Liver (tissue), 3 donors: ENCODE results near the gene FAU.

Source experiments
- ATF3 ChIP-seq: IDR thresholded peaks from 2 replicates; pipeline ENCODE4 v1.6.1; 2016; ENCODE audit warnings: antibody characterized with exemption
- EGR1 ChIP-seq, 2 donors: IDR thresholded peaks; 2 replicates each; pipeline ENCODE4 v1.6.1; 2016 to 2018; ENCODE audit warnings: antibody characterized with exemption in 2 of 2, low read depth in 2 of 2
- FOXA1 ChIP-seq: IDR thresholded peaks from 2 replicates; pipeline ENCODE4 v1.6.1; 2016; ENCODE audit warnings: antibody characterized with exemption
- GABPA ChIP-seq, 2 donors: IDR thresholded peaks in 1 of 2; conservative IDR thresholded peaks in 1 of 2; 2 replicates each; pipeline ENCODE4 v1.6.1; 2016; ENCODE audit warnings: antibody characterized with exemption in 2 of 2, mild to moderate bottlenecking in 1 of 2, moderate library complexity in 1 of 2
- RAD21 ChIP-seq, 2 donors: IDR thresholded peaks; 2 replicates each; pipeline ENCODE4 v1.6.1; 2016; ENCODE audit warnings: antibody characterized with exemption in 2 of 2, mild to moderate bottlenecking in 2 of 2
- RXRA ChIP-seq, 2 donors: IDR thresholded peaks; 2 replicates each; pipeline ENCODE4 v1.6.1; 2017 to 2018; ENCODE audit warnings: antibody characterized with exemption in 2 of 2, mild to moderate bottlenecking in 1 of 2
- SP1 ChIP-seq: IDR thresholded peaks from 2 replicates; pipeline ENCODE4 v1.6.1; 2018; ENCODE audit warnings: antibody characterized with exemption, mild to moderate bottlenecking
- TAF1 ChIP-seq: conservative IDR thresholded peaks from 2 replicates; pipeline ENCODE4 v1.6.1; 2016; ENCODE audit warnings: antibody characterized with exemption, mild to moderate bottlenecking
- YY1 ChIP-seq: IDR thresholded peaks from 2 replicates; pipeline ENCODE4 v1.6.1; 2016; ENCODE audit warnings: antibody characterized with exemption, mild to moderate bottlenecking
- ZBTB33 ChIP-seq: IDR thresholded peaks from 2 replicates; pipeline ENCODE4 v1.6.1; 2016; ENCODE audit warnings: antibody characterized with exemption
- TF ChIP-seq, protein P1 (sequence below): fragments of 150-350 bp; IDR thresholded peaks from 2 replicates; pipeline ENCODE4 v1.5.1; 2017; ENCODE audit warnings: improper control_type of control experiment, low read depth, low read length; ENCODE audit not compliant: missing input control
- TF ChIP-seq, protein P2 (sequence below): IDR thresholded peaks from 2 replicates; pipeline ENCODE4 v1.6.1; 2016; ENCODE audit warnings: antibody characterized with exemption
- TF ChIP-seq, protein P3 (sequence below): IDR thresholded peaks from 2 replicates; pipeline ENCODE4 v1.6.1; 2016; ENCODE audit warnings: antibody characterized with exemption, mild to moderate bottlenecking
- donor health status: healthy.
- donor health status: healthy.

DNA sequence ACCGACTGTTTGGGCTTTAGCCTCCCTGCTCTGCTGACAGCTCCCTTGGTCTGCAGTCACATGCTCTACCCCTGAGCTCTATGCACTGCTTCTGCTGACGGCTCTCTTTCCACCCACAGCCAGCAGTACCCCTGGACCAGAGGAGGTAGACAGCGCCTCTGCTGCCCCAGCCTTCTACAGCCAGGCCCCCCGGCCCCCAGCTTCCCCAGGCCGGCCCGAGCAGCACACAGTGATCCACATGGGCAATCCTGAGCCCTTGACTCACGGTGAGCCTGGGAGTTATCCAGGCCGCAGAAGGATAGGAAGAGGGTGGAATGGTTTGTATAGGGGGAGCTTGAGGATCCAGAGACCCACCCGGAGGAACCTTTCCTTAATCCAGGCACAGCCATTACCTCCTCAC lies 35.1 kb downstream of the FAU start:
- TF ChIP-seq, protein P1, sequence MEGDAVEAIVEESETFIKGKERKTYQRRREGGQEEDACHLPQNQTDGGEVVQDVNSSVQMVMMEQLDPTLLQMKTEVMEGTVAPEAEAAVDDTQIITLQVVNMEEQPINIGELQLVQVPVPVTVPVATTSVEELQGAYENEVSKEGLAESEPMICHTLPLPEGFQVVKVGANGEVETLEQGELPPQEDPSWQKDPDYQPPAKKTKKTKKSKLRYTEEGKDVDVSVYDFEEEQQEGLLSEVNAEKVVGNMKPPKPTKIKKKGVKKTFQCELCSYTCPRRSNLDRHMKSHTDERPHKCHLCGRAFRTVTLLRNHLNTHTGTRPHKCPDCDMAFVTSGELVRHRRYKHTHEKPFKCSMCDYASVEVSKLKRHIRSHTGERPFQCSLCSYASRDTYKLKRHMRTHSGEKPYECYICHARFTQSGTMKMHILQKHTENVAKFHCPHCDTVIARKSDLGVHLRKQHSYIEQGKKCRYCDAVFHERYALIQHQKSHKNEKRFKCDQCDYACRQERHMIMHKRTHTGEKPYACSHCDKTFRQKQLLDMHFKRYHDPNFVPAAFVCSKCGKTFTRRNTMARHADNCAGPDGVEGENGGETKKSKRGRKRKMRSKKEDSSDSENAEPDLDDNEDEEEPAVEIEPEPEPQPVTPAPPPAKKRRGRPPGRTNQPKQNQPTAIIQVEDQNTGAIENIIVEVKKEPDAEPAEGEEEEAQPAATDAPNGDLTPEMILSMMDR = no peak
- TF ChIP-seq SP1 (no peak), GABPA (IDR thresholded peaks at IDR 0.05 in 1 of 2, conservative IDR thresholded peaks at IDR 0.05 in 1 of 2) (no peak), TAF1 (no peak), ZBTB33 (no peak), FOXA1 (no peak), RXRA (IDR thresholded peaks at IDR 0.05) (no peak), RAD21 (IDR thresholded peaks at IDR 0.05) (no peak), EGR1 (IDR thresholded peaks at IDR 0.05; ENCODE audit: low read depth in 2 of 2) (no peak), YY1 (no peak), ATF3 (no peak)
- TF ChIP-seq, protein P2, sequence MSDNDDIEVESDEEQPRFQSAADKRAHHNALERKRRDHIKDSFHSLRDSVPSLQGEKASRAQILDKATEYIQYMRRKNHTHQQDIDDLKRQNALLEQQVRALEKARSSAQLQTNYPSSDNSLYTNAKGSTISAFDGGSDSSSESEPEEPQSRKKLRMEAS = no peak
- TF ChIP-seq, protein P3, sequence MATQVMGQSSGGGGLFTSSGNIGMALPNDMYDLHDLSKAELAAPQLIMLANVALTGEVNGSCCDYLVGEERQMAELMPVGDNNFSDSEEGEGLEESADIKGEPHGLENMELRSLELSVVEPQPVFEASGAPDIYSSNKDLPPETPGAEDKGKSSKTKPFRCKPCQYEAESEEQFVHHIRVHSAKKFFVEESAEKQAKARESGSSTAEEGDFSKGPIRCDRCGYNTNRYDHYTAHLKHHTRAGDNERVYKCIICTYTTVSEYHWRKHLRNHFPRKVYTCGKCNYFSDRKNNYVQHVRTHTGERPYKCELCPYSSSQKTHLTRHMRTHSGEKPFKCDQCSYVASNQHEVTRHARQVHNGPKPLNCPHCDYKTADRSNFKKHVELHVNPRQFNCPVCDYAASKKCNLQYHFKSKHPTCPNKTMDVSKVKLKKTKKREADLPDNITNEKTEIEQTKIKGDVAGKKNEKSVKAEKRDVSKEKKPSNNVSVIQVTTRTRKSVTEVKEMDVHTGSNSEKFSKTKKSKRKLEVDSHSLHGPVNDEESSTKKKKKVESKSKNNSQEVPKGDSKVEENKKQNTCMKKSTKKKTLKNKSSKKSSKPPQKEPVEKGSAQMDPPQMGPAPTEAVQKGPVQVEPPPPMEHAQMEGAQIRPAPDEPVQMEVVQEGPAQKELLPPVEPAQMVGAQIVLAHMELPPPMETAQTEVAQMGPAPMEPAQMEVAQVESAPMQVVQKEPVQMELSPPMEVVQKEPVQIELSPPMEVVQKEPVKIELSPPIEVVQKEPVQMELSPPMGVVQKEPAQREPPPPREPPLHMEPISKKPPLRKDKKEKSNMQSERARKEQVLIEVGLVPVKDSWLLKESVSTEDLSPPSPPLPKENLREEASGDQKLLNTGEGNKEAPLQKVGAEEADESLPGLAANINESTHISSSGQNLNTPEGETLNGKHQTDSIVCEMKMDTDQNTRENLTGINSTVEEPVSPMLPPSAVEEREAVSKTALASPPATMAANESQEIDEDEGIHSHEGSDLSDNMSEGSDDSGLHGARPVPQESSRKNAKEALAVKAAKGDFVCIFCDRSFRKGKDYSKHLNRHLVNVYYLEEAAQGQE = no peak
